SK-N-SH (cell line): ENCODE results near the gene CDKN2B-AS1. TPM values are rescaled to one million over a fixed set of nuclear protein-coding genes. Genes with fewer than 3 reads are reported as not detected.
A peak's percentile ranks its signal among the peaks of the same experiment; 100 is the strongest.

ENCODE experiments used
- CTCF ChIA-PET: fragments of 300-600, 350-600 bp; formaldehyde crosslinking; extraction: SDS; loops from one replicate; lab custom pipeline; 2021; lab: Yijun Ruan, JAX
- POLR2A ChIA-PET: fragments of 350-600 bp; sonication (Branson Sonifier 250); formaldehyde crosslinking; extraction: SDS; loops from one replicate; lab custom pipeline; 2020; ENCODE audit warnings: antibody characterized with exemption, inconsistent platforms; lab: Yijun Ruan, JAX
- DNase-seq: peaks from one replicate; pipeline ENCODE4 v3.0.0; 2012
- H2AFZ ChIP-seq: fragments of 200-600 bp; sonication (generic); 2 replicates; pipeline ENCODE4 v1.8.1; 2016; ENCODE audit warnings: antibody characterized with exemption, mild to moderate bottlenecking, low read depth
- H3F3A ChIP-seq: fragments of 200-600 bp; sonication (generic); replicated peaks from 2 replicates; pipeline ENCODE3; 2016; ENCODE audit warnings: antibody characterized with exemption, mild to moderate bottlenecking; ENCODE audit not compliant: insufficient read depth
- H3K27ac ChIP-seq, 2 experiments: fragments of 200-500 bp in 1 of 2; fragments of 200-600 bp in 1 of 2; sonication (Bioruptor generic) in 1 of 2; sonication (generic), shearing (Covaris generic) in 1 of 2; 2 replicates each; pipeline versions ENCODE4 v1.5.1 to v1.6.1; 2014 to 2016; ENCODE audit warnings: low read depth in 2 of 2, inconsistent platforms in 1 of 2, low read length in 1 of 2, mild to moderate bottlenecking in 1 of 2, mixed read lengths in 1 of 2
- H3K27me3 ChIP-seq: fragments of 200-600 bp; sonication (generic), shearing (Covaris generic); 2 replicates; pipeline ENCODE4 v1.6.1; 2016; ENCODE audit warnings: mixed run types; ENCODE audit not compliant: insufficient read depth
- H3K36me3 ChIP-seq, 2 experiments: fragments of 200-500 bp in 1 of 2; fragments of 200-600 bp in 1 of 2; sonication (Bioruptor generic) in 1 of 2; sonication (generic) in 1 of 2; replicated peaks in 1 of 2; 2 replicates each; pipeline versions ENCODE3 to v1.5.1; 2014 to 2016; ENCODE audit warnings: low read length in 1 of 2, mild to moderate bottlenecking in 1 of 2; ENCODE audit not compliant: insufficient read depth in 2 of 2, control insufficient read depth in 1 of 2
- H3K4me1 ChIP-seq, 2 experiments: fragments of 200-500 bp in 1 of 2; fragments of 200-600 bp in 1 of 2; sonication (Bioruptor generic) in 1 of 2; sonication (generic), shearing (Covaris generic) in 1 of 2; 2 replicates each; pipeline versions ENCODE4 v1.5.1 to v1.6.1; 2014 to 2016; ENCODE audit warnings: low read depth in 1 of 2, low read length in 1 of 2, mixed run types in 1 of 2; ENCODE audit not compliant: insufficient read depth in 2 of 2, control insufficient read depth in 1 of 2
- H3K4me2 ChIP-seq: fragments of 200-600 bp; sonication (generic), shearing (Covaris generic); 2 replicates; pipeline ENCODE4 v1.6.1; 2017; ENCODE audit warnings: mixed run types
- H3K4me3 ChIP-seq, 2 experiments: fragments of 200-500 bp in 1 of 2; fragments of 200-600 bp in 1 of 2; sonication (Bioruptor generic) in 1 of 2; sonication (generic), shearing (Covaris generic) in 1 of 2; 2 replicates each; pipeline versions ENCODE4 v1.5.1 to v1.8.1; 2014 to 2016; ENCODE audit warnings: low read depth in 2 of 2, inconsistent platforms in 1 of 2, low read length in 1 of 2, mild to moderate bottlenecking in 1 of 2, mixed read lengths in 1 of 2, moderate library complexity in 1 of 2
- H3K79me2 ChIP-seq: fragments of 200-600 bp; sonication (generic); 2 replicates; pipeline ENCODE4 v1.8.1; 2017; ENCODE audit warnings: mild to moderate bottlenecking; ENCODE audit not compliant: insufficient read depth
- H3K9ac ChIP-seq: fragments of 200-600 bp; sonication (generic); 2 replicates; pipeline ENCODE4 v1.6.1; 2017; ENCODE audit warnings: mixed run types
- H3K9me2 ChIP-seq: fragments of 200-600 bp; sonication (generic); 2 replicates; pipeline ENCODE4 v1.6.1; 2017; ENCODE audit warnings: mixed run types
- H3K9me3 ChIP-seq: fragments of 200-600 bp; sonication (generic); 2 replicates; pipeline ENCODE4 v1.6.1; 2017; ENCODE audit warnings: mixed run types, mild to moderate bottlenecking, moderate library complexity
- H4K20me1 ChIP-seq: fragments of 200-600 bp; sonication (generic); 2 replicates; pipeline ENCODE4 v1.6.1; 2017; ENCODE audit warnings: mild to moderate bottlenecking, mixed run types; ENCODE audit not compliant: insufficient read depth
- CHD2 ChIP-seq: fragments of 150-350 bp; IDR thresholded peaks from 2 replicates; pipeline ENCODE4 v1.6.1; 2018; ENCODE audit warnings: low read length; ENCODE audit not compliant: partially characterized antibody
- EZH2phosphoT487 ChIP-seq: fragments of 200-600 bp; sonication (generic); IDR thresholded peaks from 2 replicates; pipeline ENCODE4 v1.6.1; 2017; ENCODE audit warnings: low read depth, mixed run types, mild to moderate bottlenecking, antibody characterized with exemption, moderate library complexity, borderline replicate concordance
- FOSL2 ChIP-seq: IDR thresholded peaks from 2 replicates; pipeline ENCODE4 v1.4.0; 2012; ENCODE audit warnings: low read depth, mild to moderate bottlenecking, moderate library complexity, borderline replicate concordance
- FOXM1 ChIP-seq: IDR thresholded peaks from 2 replicates; pipeline ENCODE4 v1.4.0; 2012; ENCODE audit warnings: low read depth, mild to moderate bottlenecking
- GABPA ChIP-seq: IDR thresholded peaks from 2 replicates; pipeline ENCODE4 v1.4.0; 2012; ENCODE audit warnings: low read depth, mild to moderate bottlenecking
- GATA2 ChIP-seq: sonication (generic); formaldehyde crosslinking; IDR thresholded peaks from 2 replicates; pipeline ENCODE4 v1.5.0; 2020; ENCODE audit warnings: mild to moderate bottlenecking, missing genetic modification reagents
- JUND ChIP-seq: IDR thresholded peaks from 2 replicates; pipeline ENCODE4 v1.4.0; 2012
- NFIC ChIP-seq: IDR thresholded peaks from 2 replicates; pipeline ENCODE4 v1.4.0; 2012; ENCODE audit warnings: borderline replicate concordance
- POLR2AphosphoS5 ChIP-seq: IDR thresholded peaks from 2 replicates; pipeline ENCODE4 v1.6.1; 2012; ENCODE audit warnings: low read depth, low read length
- RAD21 ChIP-seq: IDR thresholded peaks from 2 replicates; pipeline ENCODE4 v1.6.1; 2012; ENCODE audit warnings: mild to moderate bottlenecking, low read length
- RCOR1 ChIP-seq: fragments of 150-350 bp; IDR thresholded peaks from 2 replicates; pipeline ENCODE4 v1.6.1; 2017; ENCODE audit warnings: antibody characterized with exemption, low read length
- RXRA ChIP-seq: IDR thresholded peaks from 2 replicates; pipeline ENCODE4 v1.4.0; 2012; ENCODE audit warnings: low read depth, mild to moderate bottlenecking, borderline replicate concordance
- TAF1 ChIP-seq: IDR thresholded peaks from 2 replicates; pipeline ENCODE4 v1.6.1; 2012; ENCODE audit warnings: low read depth, mild to moderate bottlenecking, low read length, moderate library complexity, borderline replicate concordance
- WGBS: methylation state at CpG from one replicate; pipeline ENCODE4 v1.1.6; 2017; ENCODE audit warnings: low lambda C conversion rate; 5-methylcytosine and 5-hydroxymethylcytosine counted together
- polyA plus RNA-seq, 3 experiments: library from polyadenylated mRNA; depleted of rRNA; stranded (reverse); fragments of >200 nt; gene quantifications; 2 replicates each; pipeline ENCODE4 v1.2.3, GENCODE V29; 2012
- TF ChIP-seq, protein P1 (sequence below): IDR thresholded peaks from 2 replicates; pipeline ENCODE4 v1.4.0; 2012; ENCODE audit warnings: low read depth

CDKN2B-AS1 gene
- polyA plus RNA-seq, 1 of the 3 experiments (the other 2 are of a cell fraction) = 0.25 TPM

DNA sequence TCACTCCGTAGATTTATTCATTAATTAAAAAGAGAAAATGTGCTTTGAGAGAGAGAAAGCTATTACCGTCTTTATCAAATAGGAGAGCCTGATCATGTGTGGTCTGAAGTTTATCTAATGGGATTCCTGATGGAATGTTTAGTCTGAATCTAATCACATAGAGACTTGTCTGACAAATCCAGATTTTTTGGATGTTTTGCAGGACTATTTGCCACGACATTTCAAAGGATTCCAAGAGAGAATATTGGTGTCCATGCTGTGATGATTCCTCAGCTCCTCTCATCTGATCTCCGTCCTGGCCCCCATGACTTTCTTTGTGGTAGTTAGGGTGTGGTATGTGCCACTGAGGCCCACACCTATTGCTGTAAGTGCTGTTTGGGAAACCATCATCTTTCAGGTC, 34.6 kb downstream of the CDKN2B-AS1 start:
- ChIA-PET POLR2A (no interaction called here), CTCF (interaction anchor here (0.6 to 2.8 kb wide), 7 partner anchors 8 to 216 kb away, joined by 3 to 13 read pairs (median 5); partner anchors contain the start of gene CDKN2B)
- Histone ChIP-seq H3K4me2 (no peak overlapping the region), H3K79me2 (no peaks in the 10 kb centered on the region), H3K27ac (no peak overlapping the region), H3K27me3 (no peaks in the 10 kb centered on the region), H3K36me3 (no peaks in the 10 kb centered on the region), H3F3A (peaks cover 6% of the 10 kb centered on the region), H3K4me3 (no peak overlapping the region), H3K9ac (no peak overlapping the region), H4K20me1 (no peaks in the 10 kb centered on the region), H3K9me2 (no peaks in the 10 kb centered on the region), H3K4me1 (no peaks in the 10 kb centered on the region), H3K9me3 (no peaks in the 10 kb centered on the region), H2AFZ (no peak overlapping the region)
- no peak for DNase-seq
- TF ChIP-seq RXRA (no peak), TAF1 (no peak), JUND (no peak), FOSL2 (no peak), POLR2AphosphoS5 (no peak), NFIC (no peak), CHD2 (no peak), RAD21 (no peak), RCOR1 (no peak), GABPA (no peak), EZH2phosphoT487 (no peak), FOXM1 (no peak)
- TF ChIP-seq, protein P1, sequence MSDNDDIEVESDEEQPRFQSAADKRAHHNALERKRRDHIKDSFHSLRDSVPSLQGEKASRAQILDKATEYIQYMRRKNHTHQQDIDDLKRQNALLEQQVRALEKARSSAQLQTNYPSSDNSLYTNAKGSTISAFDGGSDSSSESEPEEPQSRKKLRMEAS = no peak
- WGBS = 28% methylated on average over 4 of the region's 4 CpGs

DNA sequence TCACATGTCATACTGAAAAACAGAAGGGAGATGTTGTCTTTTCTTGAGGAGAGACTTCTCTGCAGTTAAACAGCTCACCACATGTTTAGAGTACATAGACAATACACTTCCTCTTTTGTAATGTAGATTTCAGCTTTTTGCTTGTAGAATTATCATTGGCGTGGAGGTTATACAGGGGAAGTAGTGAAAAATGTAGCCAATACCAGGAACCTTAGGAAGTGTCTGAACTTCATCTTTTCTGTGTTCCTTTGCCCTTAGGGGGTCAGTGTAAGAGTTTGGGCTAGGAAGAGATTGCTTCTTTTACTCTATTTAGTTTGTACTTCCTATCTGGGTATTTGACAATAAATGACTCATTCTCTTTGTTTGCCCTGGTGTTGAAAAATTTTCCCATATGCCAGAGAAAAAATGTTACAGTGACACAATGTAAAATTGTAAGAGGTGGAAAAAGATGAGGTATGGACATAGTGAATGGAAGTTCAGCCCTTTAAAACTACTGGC, 35.6 kb downstream of the CDKN2B-AS1 start:
- H3K27ac ChIP-seq = peak overlapping the region in 1 of 2 experiments; percentile 24; a peak in 1 of 4 replicates
- peak overlapping the region; percentile 43; the same call in 1 of the 2 replicates for H2AFZ ChIP-seq
- H3F3A ChIP-seq = peaks cover 6% of the 10 kb centered on the region
- H3K4me3 ChIP-seq = no peak overlapping the region
- no peak for DNase-seq
- 33% methylated on average over 1 of the region's 1 CpG for WGBS
- H3K36me3 ChIP-seq = no peaks in the 10 kb centered on the region
- H3K4me2 ChIP-seq = no peak overlapping the region
- H3K9me3 ChIP-seq = no peaks in the 10 kb centered on the region
- TF ChIP-seq FOSL2 (peak; percentile 28), GATA2 (no peak)
- H3K9me2 ChIP-seq = no peaks in the 10 kb centered on the region
- no peaks in the 10 kb centered on the region for H3K79me2 ChIP-seq
- CTCF ChIA-PET = interaction anchor here (2.1 to 2.8 kb wide), 3 partner anchors 7 to 217 kb away, joined by 5 to 13 read pairs (median 7); partner anchors contain the start of gene CDKN2B
- no peaks in the 10 kb centered on the region for H4K20me1 ChIP-seq
- no peak overlapping the region for H3K9ac ChIP-seq
- no peaks in the 10 kb centered on the region for H3K4me1 ChIP-seq
- POLR2A ChIA-PET = no interaction called here
- H3K27me3 ChIP-seq = no peaks in the 10 kb centered on the region
